ENCODE data around the gene GNA12.
"Not testable (repeated sequence)": the region's sequence is repeated elsewhere in the genome, so short reads cannot be mapped to it uniquely, and the experiment has no call there.

GNA12 gene

GRCh38 chr7:2864204-2864985 is 20.3 kb upstream of the GNA12 start:
- no peak for DNase-seq

GRCh38 chr7:2863461-2864066 is 19.5 kb upstream of the GNA12 start:
- DNase-seq: no peak

- no peak for DNase-seq
Measured at GRCh38 chr7:2862831-2863361, 18.8 kb upstream of the GNA12 start.

- DNase-seq: no peak
Measured at GRCh38 chr7:2861509-2861908, 17.4 kb upstream of the GNA12 start.

- no peak for DNase-seq
Measured at GRCh38 chr7:2860627-2861133, 16.6 kb upstream of the GNA12 start.

GRCh38 chr7:2859952-2860351 is 15.8 kb upstream of the GNA12 start:
- DNase-seq: no peak

GRCh38 chr7:2858621-2859020 is 14.5 kb upstream of the GNA12 start:
- DNase-seq: no peak

GRCh38 chr7:2856388-2857169 is 12.5 kb upstream of the GNA12 start:
- no peak for DNase-seq

- DNase-seq: no peak
Measured at GRCh38 chr7:2855386-2855785, 11.3 kb upstream of the GNA12 start.

GRCh38 chr7:2853552-2853951 is 9.4 kb upstream of the GNA12 start:
- DNase-seq: not testable (repeated sequence)

- DNase-seq: no peak
Measured at GRCh38 chr7:2853147-2853546, 9.0 kb upstream of the GNA12 start.

GRCh38 chr7:2851497-2851896 is 7.4 kb upstream of the GNA12 start:
- DNase-seq: no peak

GRCh38 chr7:2849941-2850766 is 6.0 kb upstream of the GNA12 start:
- no peak for DNase-seq

- DNase-seq: no peak
Measured at GRCh38 chr7:2845034-2845592, 1.0 kb upstream of the GNA12 start.

GRCh38 chr7:2843711-2844152 is 376 bp downstream of the GNA12 start:
- DNase-seq: no peak

GRCh38 chr7:2843191-2843685 is 870 bp downstream of the GNA12 start:
- no peak for DNase-seq

GRCh38 chr7:2841907-2842306 is 2.2 kb downstream of the GNA12 start:
- DNase-seq: no peak

GRCh38 chr7:2840458-2840857 is 3.6 kb downstream of the GNA12 start:
- DNase-seq: no peak

GRCh38 chr7:2838873-2839578 is 5.1 kb downstream of the GNA12 start:
- no peak for DNase-seq

GRCh38 chr7:2838451-2838850 is 5.7 kb downstream of the GNA12 start:
- no peak for DNase-seq

GRCh38 chr7:2837496-2837895 is 6.6 kb downstream of the GNA12 start:
- DNase-seq: no peak
